Fibroblast of lung (primary cell): ENCODE data around the gene SCN1A.

Experiments
- EZH2 ChIP-seq: IDR thresholded peaks from 2 replicates; pipeline ENCODE4 v1.5.1; 2012; ENCODE audit warnings: low read length, control low read depth, mild to moderate bottlenecking; ENCODE audit errors: missing control alignments
- TF ChIP-seq, protein P1 (sequence below), 2 donors: IDR thresholded peaks in 1 of 2; conservative IDR thresholded peaks in 1 of 2; 1 replicate in 1 of 2; 2 replicates in 1 of 2; pipeline ENCODE4 v1.5.1; 2011 to 2012; ENCODE audit warnings: low read length in 2 of 2, control low read depth in 1 of 2, inconsistent platforms in 1 of 2, low read depth in 1 of 2, mild to moderate bottlenecking in 1 of 2

DNA sequence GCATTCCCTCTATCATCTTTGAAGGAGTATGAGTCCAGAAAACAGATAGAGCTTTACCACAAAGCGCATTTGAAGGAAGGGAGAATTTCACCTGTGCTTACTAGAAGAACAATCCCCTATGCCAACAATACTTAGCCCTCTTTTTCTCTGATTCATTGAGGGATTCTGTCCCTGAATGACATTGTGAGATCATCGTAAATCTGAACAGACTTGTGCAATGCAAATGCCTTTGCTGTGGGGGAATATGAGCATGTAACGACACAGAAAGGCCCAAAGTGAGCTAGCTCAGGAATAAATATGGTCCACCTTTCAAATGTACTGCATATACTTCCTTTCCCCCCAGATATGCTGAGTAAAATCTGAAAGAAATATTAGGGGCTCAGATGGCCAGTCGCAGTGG, 67.6 kb downstream of the SCN1A start:
- TF ChIP-seq, protein P1, sequence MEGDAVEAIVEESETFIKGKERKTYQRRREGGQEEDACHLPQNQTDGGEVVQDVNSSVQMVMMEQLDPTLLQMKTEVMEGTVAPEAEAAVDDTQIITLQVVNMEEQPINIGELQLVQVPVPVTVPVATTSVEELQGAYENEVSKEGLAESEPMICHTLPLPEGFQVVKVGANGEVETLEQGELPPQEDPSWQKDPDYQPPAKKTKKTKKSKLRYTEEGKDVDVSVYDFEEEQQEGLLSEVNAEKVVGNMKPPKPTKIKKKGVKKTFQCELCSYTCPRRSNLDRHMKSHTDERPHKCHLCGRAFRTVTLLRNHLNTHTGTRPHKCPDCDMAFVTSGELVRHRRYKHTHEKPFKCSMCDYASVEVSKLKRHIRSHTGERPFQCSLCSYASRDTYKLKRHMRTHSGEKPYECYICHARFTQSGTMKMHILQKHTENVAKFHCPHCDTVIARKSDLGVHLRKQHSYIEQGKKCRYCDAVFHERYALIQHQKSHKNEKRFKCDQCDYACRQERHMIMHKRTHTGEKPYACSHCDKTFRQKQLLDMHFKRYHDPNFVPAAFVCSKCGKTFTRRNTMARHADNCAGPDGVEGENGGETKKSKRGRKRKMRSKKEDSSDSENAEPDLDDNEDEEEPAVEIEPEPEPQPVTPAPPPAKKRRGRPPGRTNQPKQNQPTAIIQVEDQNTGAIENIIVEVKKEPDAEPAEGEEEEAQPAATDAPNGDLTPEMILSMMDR (conservative IDR thresholded peaks at IDR 0.05 in 1 of 2, IDR thresholded peaks at IDR 0.05 in 1 of 2; ENCODE audit: low read depth in 1 of 2, low read length in 2 of 2), result no peak
- no peak for TF ChIP-seq EZH2
